B cell (primary cell): ENCODE data around the gene KLK7. TPM values are rescaled to one million over a fixed set of nuclear protein-coding genes. Genes with fewer than 3 reads are reported as not detected.

ENCODE experiments used
- ATAC-seq: fragments of 200-7000 bp; cut with Tn5 transposase; one replicate; pipeline ENCODE4 v1.10.0; 2021; ENCODE audit warnings: low read depth, mild to moderate bottlenecking, moderate number of reproducible peaks, moderate library complexity
- CTCF ChIA-PET: fragments of 350-600 bp; sonication (Branson Sonifier 250); formaldehyde crosslinking; loops from one replicate; lab custom pipeline; 2021; ENCODE audit warnings: antibody characterized with exemption, inconsistent platforms; lab: Charles Lee
- POLR2A ChIA-PET: fragments of 350-600 bp; sonication (Branson Sonifier 250); formaldehyde crosslinking; loops from one replicate; lab custom pipeline; 2021; ENCODE audit warnings: antibody characterized with exemption; lab: Charles Lee
- DNase-seq: peaks from one replicate; pipeline ENCODE4 v3.0.0; 2013
- H2AFZ ChIP-seq: 2 replicates; pipeline ENCODE4 v1.6.1; 2012; ENCODE audit warnings: mild to moderate bottlenecking, low read depth, low read length; ENCODE audit not compliant: insufficient read depth, poor library complexity, severe bottlenecking
- H3K27ac ChIP-seq, 2 donors: 1 replicate in 1 of 2; 2 replicates in 1 of 2; pipeline ENCODE4 v1.5.1; 2012 to 2013; ENCODE audit warnings: low read length in 2 of 2, mild to moderate bottlenecking in 2 of 2, moderate library complexity in 1 of 2
- H3K27me3 ChIP-seq, 4 experiments: fragments of 200-600 bp in 1 of 4; sonication (generic) in 1 of 4; replicated peaks in 1 of 4; 1 replicate in 2 of 4; 2 replicates in 2 of 4; pipeline versions ENCODE4 v1.6.1 to v1.7.0; 2013 to 2016; ENCODE audit warnings: low read length in 3 of 4, mild to moderate bottlenecking in 2 of 4, mixed read lengths in 1 of 4, moderate library complexity in 1 of 4; ENCODE audit not compliant: insufficient read depth in 4 of 4, control insufficient read depth in 3 of 4; ENCODE audit errors: control extremely low read depth in 1 of 4
- H3K36me3 ChIP-seq, 2 experiments: replicated peaks in 1 of 2; 1 replicate in 1 of 2; 2 replicates in 1 of 2; pipeline versions ENCODE4 v1.6.1 to v1.7.1; 2013; ENCODE audit warnings: low read length in 1 of 2; ENCODE audit not compliant: insufficient read depth in 2 of 2, control insufficient read depth in 1 of 2; ENCODE audit errors: control extremely low read depth in 1 of 2, extremely low read depth in 1 of 2
- H3K4me1 ChIP-seq, 2 donors: fragments of 200-600 bp in 1 of 2; sonication (generic) in 1 of 2; 1 replicate in 1 of 2; 2 replicates in 1 of 2; pipeline versions ENCODE4 v1.5.1 to v1.6.1; 2013 to 2017; ENCODE audit warnings: low read length in 2 of 2; ENCODE audit not compliant: control insufficient read depth in 2 of 2, insufficient read depth in 2 of 2
- H3K4me2 ChIP-seq: replicated peaks from 2 replicates; pipeline ENCODE3; 2012; ENCODE audit warnings: mild to moderate bottlenecking, low read depth, low read length; ENCODE audit not compliant: poor library complexity, severe bottlenecking
- H3K4me3 ChIP-seq, 5 experiments: fragments of 200-600 bp in 1 of 5; sonication (generic) in 1 of 5; 1 replicate in 3 of 5; 2 replicates in 2 of 5; pipeline versions ENCODE4 v1.5.1 to v1.7.0; 2011 to 2016; ENCODE audit warnings: low read length in 4 of 5, mild to moderate bottlenecking in 4 of 5, low read depth in 2 of 5, control low read depth in 1 of 5, moderate library complexity in 1 of 5; ENCODE audit not compliant: insufficient read depth in 1 of 5; ENCODE audit errors: control extremely low read depth in 1 of 5, extremely low read depth in 1 of 5
- H3K79me2 ChIP-seq: fragments of 200-600 bp; sonication (generic); one replicate; pipeline ENCODE4 v1.6.0; 2016; ENCODE audit warnings: low read length; ENCODE audit not compliant: control insufficient read depth, insufficient read depth
- H3K9ac ChIP-seq: fragments of 200-600 bp; sonication (generic); 2 replicates; pipeline ENCODE4 v1.6.1; 2017; ENCODE audit warnings: mild to moderate bottlenecking, low read length, moderate library complexity
- H3K9me3 ChIP-seq, 3 donors: one replicate each; pipeline versions ENCODE4 v1.6.1 to v1.7.1; 2013; ENCODE audit warnings: low read length in 2 of 3; ENCODE audit not compliant: control insufficient read depth in 2 of 3, insufficient read depth in 1 of 3; ENCODE audit errors: control extremely low read depth in 1 of 3
- H4K20me1 ChIP-seq: 2 replicates; pipeline ENCODE4 v1.6.0; 2012; ENCODE audit warnings: mild to moderate bottlenecking, low read length; ENCODE audit not compliant: insufficient read depth, control insufficient read depth, poor library complexity, severe bottlenecking
- H3K27ac Mint-ChIP-seq: one replicate; pipeline ENCODE4 v1.8.0; 2021; ENCODE audit warnings: mixed read lengths
- H3K27me3 Mint-ChIP-seq: one replicate; pipeline ENCODE4 v1.8.0; 2021; ENCODE audit warnings: mixed read lengths
- H3K4me1 Mint-ChIP-seq: one replicate; pipeline ENCODE4 v1.8.0; 2021; ENCODE audit warnings: mixed read lengths
- H3K4me3 Mint-ChIP-seq: one replicate; pipeline ENCODE4 v1.8.0; 2021; ENCODE audit warnings: mixed read lengths
- H3K9me3 Mint-ChIP-seq: one replicate; pipeline ENCODE4 v1.8.0; 2022; ENCODE audit warnings: mixed read lengths; ENCODE audit not compliant: insufficient read depth
- CTCF ChIP-seq: fragments of 200-600 bp; IDR thresholded peaks from one replicate; pipeline ENCODE4 v1.8.0; 2022; ENCODE audit warnings: antibody characterized with exemption, mild to moderate bottlenecking
- EZH2 ChIP-seq: IDR thresholded peaks from 2 replicates; pipeline ENCODE4 v1.6.1; 2012; ENCODE audit warnings: borderline replicate concordance, low read depth, mild to moderate bottlenecking, moderate library complexity, low read length; ENCODE audit not compliant: insufficient read depth, poor library complexity, severe bottlenecking
- WGBS: methylation state at CpG from one replicate; pipeline ENCODE4 v1.1.5; 2013; ENCODE audit warnings: missing lambda C conversion rate; ENCODE audit not compliant: insufficient coverage; 5-methylcytosine and 5-hydroxymethylcytosine counted together
- intact Hi-C: fragments of 100-400 bp; cut with micrococcal nuclease; formaldehyde crosslinking; loops from one replicate; pipeline ENCODE4 v1.10.0; 2022
- polyA minus RNA-seq: library from RNA; depleted of rRNA, polyadenylated mRNA; stranded (reverse); fragments of >200 nt; gene quantifications from 2 replicates; pipeline ENCODE4 v1.2.3, GENCODE V29; 2012
- polyA plus RNA-seq: library from polyadenylated mRNA; depleted of rRNA; stranded (reverse); fragments of >200 nt; gene quantifications from 2 replicates; pipeline ENCODE4 v1.2.3, GENCODE V29; 2012
- total RNA-seq, 2 donors: library from RNA; stranded (reverse); fragments of 120-200 nt in 1 of 2; gene quantifications; 1 replicate in 1 of 2; 2 replicates in 1 of 2; pipeline versions ENCODE4 v1.2.3 to v1.2.4, GENCODE V29; 2013 to 2022

The KLK7 gene
- total RNA-seq (not detected in 2 replicates), polyA plus RNA-seq (not detected in 2 replicates), polyA minus RNA-seq (not detected in 2 replicates)
- total RNA-seq (2013) = not detected

DNA sequence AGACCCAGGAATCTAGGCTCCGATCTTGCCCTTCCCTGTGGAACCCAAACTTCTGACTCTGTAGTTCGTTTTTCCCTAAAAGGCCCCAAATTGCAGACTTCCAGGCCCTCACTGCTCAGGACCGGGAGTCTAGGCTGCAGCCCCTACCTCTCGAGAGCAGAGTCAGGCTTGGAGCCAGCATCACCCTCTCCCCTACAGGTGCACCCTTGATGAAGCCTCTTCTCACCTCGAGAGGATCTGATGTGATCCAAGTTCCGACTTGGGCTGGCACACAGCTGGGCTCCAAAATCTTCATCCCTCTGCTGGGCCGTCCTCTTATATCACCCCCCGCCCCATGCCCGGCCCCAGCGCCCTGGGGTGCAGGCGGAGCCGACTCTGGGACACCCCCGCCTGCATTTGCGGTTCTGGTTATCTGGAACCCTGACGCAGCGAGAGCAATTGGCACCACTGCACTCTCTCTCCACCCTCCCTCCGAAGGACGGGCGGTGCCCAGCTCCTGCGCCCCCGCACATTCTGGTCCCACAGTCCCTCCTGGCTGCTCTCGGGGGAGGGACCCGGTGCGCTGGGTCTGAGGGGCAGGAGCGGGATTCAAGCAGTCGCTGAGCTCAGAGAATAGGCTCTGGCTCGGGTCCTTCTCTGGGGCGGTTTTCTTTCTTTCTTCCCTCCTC, at the start of gene KLK7:
TSS of gene KLK7 (minus strand) at position 293 of the 668 bp plus-strand sequence. CDS start 1,518 bp downstream, outside the sequence.
- no peak within 1 kb of the TSS for H3K9ac ChIP-seq

More for the DNA sequence above, at the start of gene KLK7:
- Histone ChIP-seq H3K36me3 (no peaks in the 10 kb centered on the region), H3K4me1 (no peaks in the 10 kb centered on the region), H3K4me3 (no peak within 1 kb of the TSS), H3K79me2 (no peaks in the 10 kb centered on the region), H3K27ac (no peak within 1 kb of the TSS), H3K4me2 (no peak within 1 kb of the TSS), H2AFZ (no peak within 1 kb of the TSS), H3K9me3 (peaks cover 0 to 3% (median 0%) of the 10 kb centered on the region in 3 donors), H3K27me3 (peaks cover 0 to 7% (median 0%) of the 10 kb centered on the region in 4 experiments), H4K20me1 (no peaks in the 10 kb centered on the region)
- H3K4me1 Mint-ChIP-seq = no peaks in the 10 kb centered on the region
- H3K27me3 Mint-ChIP-seq = peaks cover 58% of the 10 kb centered on the region
- ChIA-PET CTCF (no interaction called here), POLR2A (no interaction called here)
- H3K4me3 Mint-ChIP-seq = no peak within 1 kb of the TSS
- WGBS = 17% methylated on average over 28 of the region's 28 CpGs
- no peak within 1 kb of the TSS for H3K27ac Mint-ChIP-seq
- intact Hi-C loops = no loop called here
- ATAC-seq (no peak), DNase-seq (no peak)
- TF ChIP-seq EZH2 = no peak
- no peak for TF ChIP-seq CTCF
- H3K9me3 Mint-ChIP-seq = peaks cover 4% of the 10 kb centered on the region
